WTC11 (cell line): ENCODE measurements around the gene FOXD1. TPM values are rescaled to one million over a fixed set of nuclear protein-coding genes. Genes with fewer than 3 reads are reported as not detected.
"Not testable (repeated sequence)": the region's sequence is repeated elsewhere in the genome, so short reads cannot be mapped to it uniquely, and the experiment has no call there.

Experiments used
- ATAC-seq: fragments of 200-7000 bp; cut with Tn5 transposase; 2 replicates; pipeline ENCODE4 v1.10.0; 2021; ENCODE audit warnings: mild to moderate bottlenecking, moderate library complexity
- CTCF ChIA-PET: fragments of 300-600 bp; sonication (Branson Sonifier 250); formaldehyde crosslinking; loops from one replicate; lab custom pipeline; 2021; ENCODE audit warnings: antibody characterized with exemption; lab: Charles Lee
- POLR2A ChIA-PET: fragments of 350-600 bp; sonication (Branson Sonifier 250); formaldehyde crosslinking; loops from one replicate; lab custom pipeline; 2021; ENCODE audit warnings: antibody characterized with exemption; lab: Charles Lee
- DNase-seq: peaks from one replicate; pipeline ENCODE4 v3.0.0; 2021; ENCODE audit warnings: low spot score
- H3K27ac Mint-ChIP-seq: 2 replicates; pipeline ENCODE4 v1.8.0; 2021; ENCODE audit warnings: mixed read lengths
- H3K27me3 Mint-ChIP-seq: 2 replicates; pipeline ENCODE4 v1.8.0; 2021; ENCODE audit warnings: low read depth, mild to moderate bottlenecking, moderate library complexity, mixed read lengths
- H3K36me3 Mint-ChIP-seq: 2 replicates; pipeline ENCODE4 v1.8.0; 2021; ENCODE audit warnings: mixed read lengths
- H3K4me1 Mint-ChIP-seq: 2 replicates; pipeline ENCODE4 v1.8.0; 2022; ENCODE audit warnings: mixed read lengths
- H3K4me3 Mint-ChIP-seq: 2 replicates; pipeline ENCODE4 v1.8.0; 2021; ENCODE audit warnings: mild to moderate bottlenecking, moderate library complexity, mixed read lengths
- H3K9me3 Mint-ChIP-seq: 2 replicates; pipeline ENCODE4 v1.8.0; 2021; ENCODE audit warnings: mixed read lengths
- CTCF ChIP-seq: fragments of 200-600 bp; IDR thresholded peaks from 2 replicates; pipeline ENCODE4 v1.8.0; 2022; ENCODE audit warnings: antibody characterized with exemption
- FOXP1 ChIP-seq: sonication (generic); formaldehyde crosslinking; IDR thresholded peaks from 2 replicates; pipeline ENCODE4 v1.8.0; 2022; ENCODE audit warnings: missing genetic modification reagents, mild to moderate bottlenecking, moderate library complexity, borderline replicate concordance
- FOXP4 ChIP-seq: sonication (generic); formaldehyde crosslinking; IDR thresholded peaks from 2 replicates; pipeline ENCODE4 v1.8.0; 2022; ENCODE audit warnings: mild to moderate bottlenecking, missing genetic modification reagents
- MYBL2 ChIP-seq: sonication (generic); formaldehyde crosslinking; IDR thresholded peaks from 2 replicates; pipeline ENCODE4 v1.8.1; 2023; ENCODE audit warnings: mild to moderate bottlenecking, moderate library complexity, missing genetic modification reagents
- NR2C2 ChIP-seq: sonication (generic); formaldehyde crosslinking; IDR thresholded peaks from 2 replicates; pipeline ENCODE4 v1.8.0; 2022; ENCODE audit warnings: mild to moderate bottlenecking, missing genetic modification reagents
- NR3C1 ChIP-seq: sonication (generic); formaldehyde crosslinking; conservative IDR thresholded peaks from 2 replicates; pipeline ENCODE4 v1.8.1; 2023; ENCODE audit warnings: low read depth, mild to moderate bottlenecking, missing genetic modification reagents
- OVOL2 ChIP-seq: fragments of 250-450 bp; sonication (Bioruptor Pico); IDR thresholded peaks from 2 replicates; pipeline ENCODE4 v1.9.0; 2021; ENCODE audit warnings: mild to moderate bottlenecking, borderline replicate concordance
- SMAD3 ChIP-seq: sonication (generic); formaldehyde crosslinking; IDR thresholded peaks from 2 replicates; pipeline ENCODE4 v1.8.0; 2022; ENCODE audit warnings: missing genetic modification reagents, mild to moderate bottlenecking, borderline replicate concordance
- SMAD4 ChIP-seq: sonication (generic); formaldehyde crosslinking; IDR thresholded peaks from 2 replicates; pipeline ENCODE4 v1.8.0; 2022; ENCODE audit warnings: mild to moderate bottlenecking, missing genetic modification reagents
- STAT6 ChIP-seq: sonication (generic); formaldehyde crosslinking; conservative IDR thresholded peaks from 2 replicates; pipeline ENCODE4 v1.8.1; 2023; ENCODE audit warnings: mild to moderate bottlenecking, low read depth, missing genetic modification reagents, moderate library complexity
- USF1 ChIP-seq: sonication (generic); formaldehyde crosslinking; IDR thresholded peaks from 2 replicates; pipeline ENCODE4 v1.8.0; 2022; ENCODE audit warnings: mild to moderate bottlenecking, missing genetic modification reagents
- ZMAT4 ChIP-seq: fragments of 250-450 bp; sonication (Bioruptor Pico); IDR thresholded peaks from 2 replicates; pipeline ENCODE4 v1.9.0; 2021; ENCODE audit warnings: mild to moderate bottlenecking
- ZNF219 ChIP-seq: sonication (generic); formaldehyde crosslinking; IDR thresholded peaks from 2 replicates; pipeline ENCODE4 v1.8.0; 2023; ENCODE audit warnings: missing genetic modification reagents, mild to moderate bottlenecking, borderline replicate concordance
- ZNF232 ChIP-seq: sonication (generic); formaldehyde crosslinking; IDR thresholded peaks from 2 replicates; pipeline ENCODE4 v1.8.0; 2022; ENCODE audit warnings: mild to moderate bottlenecking, missing genetic modification reagents
- ZNF263 ChIP-seq: sonication (generic); formaldehyde crosslinking; IDR thresholded peaks from 2 replicates; pipeline ENCODE4 v1.8.1; 2022; ENCODE audit warnings: low read depth, mild to moderate bottlenecking, moderate library complexity, missing genetic modification reagents
- ZNF416 ChIP-seq: fragments of 250-450 bp; sonication (Bioruptor Pico); IDR thresholded peaks from 2 replicates; pipeline ENCODE4 v1.9.0; 2021; ENCODE audit warnings: mild to moderate bottlenecking, inconsistent platforms
- total RNA-seq: library from RNA; stranded (reverse); gene quantifications from 3 replicates; pipeline ENCODE4 v1.2.3, GENCODE V29; 2021

Gene FOXD1
- total RNA-seq, 1 experiment from 2014 or later, result 10.3 TPM

GRCh38 chr5:73412597-73412988 lies 36.0 kb downstream of the FOXD1 start:
- TF ChIP-seq OVOL2 (CRISPR knock-in tag) (no peak), STAT6 (CRISPR knock-in tag) (no peak), USF1 (CRISPR knock-in tag) (no peak), ZNF263 (CRISPR knock-in tag) (no peak), FOXP4 (CRISPR knock-in tag) (no peak), CTCF (no peak), ZNF232 (no peak), NR3C1 (CRISPR knock-in tag) (no peak), ZMAT4 (CRISPR knock-in tag) (no peak), FOXP1 (CRISPR knock-in tag) (no peak), SMAD3 (CRISPR knock-in tag) (no peak), NR2C2 (no peak), SMAD4 (CRISPR knock-in tag) (no peak), MYBL2 (CRISPR knock-in tag) (no peak)
- peak; percentile 44 for ATAC-seq
- ChIA-PET CTCF (no interaction called here), POLR2A (no interaction called here)
- Mint-ChIP-seq H3K27me3 (peaks cover 28% of the 10 kb centered on the region), H3K4me1 (peaks cover 30% of the 10 kb centered on the region), H3K27ac (peak overlapping the region; percentile 46), H3K9me3 (peaks cover 15% of the 10 kb centered on the region), H3K36me3 (peaks cover 9% of the 10 kb centered on the region), H3K4me3 (no peak overlapping the region)
- DNase-seq, result no peak

GRCh38 chr5:73411936-73412596 lies 36.5 kb downstream of the FOXD1 start:
- Mint-ChIP-seq H3K27ac (peak overlapping the region; percentile 8), H3K9me3 (peaks cover 15% of the 10 kb centered on the region), H3K4me3 (no peak overlapping the region), H3K27me3 (peaks cover 23% of the 10 kb centered on the region), H3K36me3 (peaks cover 9% of the 10 kb centered on the region), H3K4me1 (peaks cover 35% of the 10 kb centered on the region)
- POLR2A ChIA-PET, result no interaction called here
- peak; percentile 91 for ATAC-seq
- CTCF ChIA-PET, result interaction anchor here (0.7 kb wide), 1 partner anchor 10 kb away, joined by 3 read pairs; no protein-coding TSS in a partner anchor
- no peak for DNase-seq
- TF ChIP-seq ZNF219 (CRISPR knock-in tag) (no peak), ZNF416 (CRISPR knock-in tag) (peak; percentile 69; the same call in 1 of the 2 replicates)

- POLR2A ChIA-PET, H3K27me3 Mint-ChIP-seq, ATAC-seq, H3K36me3 Mint-ChIP-seq, H3K27ac Mint-ChIP-seq, DNase-seq, H3K9me3 Mint-ChIP-seq, H3K4me3 Mint-ChIP-seq, CTCF ChIA-PET: not testable (repeated sequence)
- H3K4me1 Mint-ChIP-seq, result peaks cover 48% of the 10 kb centered on the region
Observed at GRCh38 chr5:73409927-73410326, 38.6 kb downstream of the FOXD1 start.
